SIG-M5 treated with dmso at 0.1 percent for 504 hours (cell line): ENCODE data around the gene PLCD4.

Experiments
- DNase-seq: peaks from one replicate; lab custom pipeline; 2025; ENCODE audit not compliant: unreplicated experiment; lab: John Stamatoyannopoulos, UW

Gene PLCD4

GRCh38 chr2:218662827-218663226 is 55.1 kb downstream of the PLCD4 start:
- DNase-seq = no peak

- no peak for DNase-seq
Observed at GRCh38 chr2:218663901-218664300, 56.2 kb downstream of the PLCD4 start.

- no peak for DNase-seq
Observed at GRCh38 chr2:218664653-218665052, 57.0 kb downstream of the PLCD4 start.

- DNase-seq = peak; percentile 2
Observed at GRCh38 chr2:218671097-218671653, 63.5 kb downstream of the PLCD4 start.

- peak; percentile 94 for DNase-seq
Observed at GRCh38 chr2:218671654-218672566, 64.2 kb downstream of the PLCD4 start, which contains the start of the genes RNF25 and STK36. RNF25 (minus strand) TSS chr2:218672002; CDS start chr2:218671970, 32 bp downstream. STK36 (plus strand) TSS chr2:218672086; CDS start chr2:218672830, 744 bp downstream.

GRCh38 chr2:218679119-218679518 is 71.4 kb downstream of the PLCD4 start:
- DNase-seq = peak; percentile 42

- no peak for DNase-seq
Observed at GRCh38 chr2:218680061-218680460, 72.4 kb downstream of the PLCD4 start.
